Measurements from ENCODE around the gene UBE2D3.

- TF ChIP-seq CTCF (IDR thresholded peaks at IDR 0.05) (no peak), POLR2A (IDR thresholded peaks at IDR 0.05) (peak; percentile 46), POLR2AphosphoS5 (IDR thresholded peaks at IDR 0.05) (peak; percentile 54)
Observed at GRCh38 chr4:102825261-102826091, 1.9 kb downstream of the UBE2D3 start.
